Measurements from ENCODE around the gene PRKN.
A peak's percentile ranks its signal among the peaks of the same experiment; 100 is the strongest.

Gene PRKN

DNA sequence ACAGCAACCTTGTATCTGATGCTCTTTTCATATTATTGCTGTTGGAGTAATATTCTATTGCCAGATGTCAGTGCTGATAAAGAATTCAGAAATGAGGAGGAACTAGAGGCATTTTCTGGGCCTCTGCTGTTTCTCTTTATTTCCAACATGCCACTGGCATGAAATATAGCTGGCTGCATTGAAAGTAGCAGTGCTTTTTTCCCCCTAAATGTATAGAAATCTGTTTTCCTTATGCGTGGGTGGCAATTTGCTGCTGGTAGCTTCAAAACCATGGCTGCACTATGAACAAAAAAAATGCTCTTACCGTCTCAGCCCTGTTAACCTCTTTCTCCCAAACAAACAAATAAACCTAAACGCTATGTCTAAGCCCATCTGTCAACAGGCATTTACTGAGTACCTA lies 1011.4 kb downstream of the PRKN start:
- TF ChIP-seq GATA3 (IDR thresholded peaks at IDR 0.05; ENCODE audit: low read depth, low read length) = no peak
- TF ChIP-seq GATA2 (IDR thresholded peaks at IDR 0.05; ENCODE audit: low read depth, low read length) = 0 out of 2 replicates have a peak, but pooled peaks have one; percentile 4

DNA sequence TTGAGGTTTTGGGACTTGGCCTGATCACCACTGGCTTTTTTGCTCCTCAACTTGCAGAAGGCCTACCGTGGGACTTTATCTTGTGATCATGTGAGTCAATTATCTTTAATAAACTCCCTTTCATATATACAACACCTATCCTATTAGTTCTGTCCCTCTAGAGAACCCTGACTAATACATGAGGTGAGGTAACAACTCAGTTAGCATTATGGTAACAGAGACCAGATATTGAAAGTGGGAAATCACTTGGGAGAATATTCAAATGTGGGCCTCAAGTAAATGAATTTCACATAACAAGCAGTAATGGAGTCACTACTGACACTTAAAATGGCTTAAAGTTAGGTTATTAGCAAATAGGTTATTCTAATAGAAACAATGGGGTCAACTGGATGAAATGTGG lies 1015.6 kb downstream of the PRKN start:
- TF ChIP-seq GATA3 (IDR thresholded peaks at IDR 0.05; ENCODE audit: low read depth, low read length) (no peak), GATA2 (IDR thresholded peaks at IDR 0.05; ENCODE audit: low read depth, low read length) (no peak)

DNA sequence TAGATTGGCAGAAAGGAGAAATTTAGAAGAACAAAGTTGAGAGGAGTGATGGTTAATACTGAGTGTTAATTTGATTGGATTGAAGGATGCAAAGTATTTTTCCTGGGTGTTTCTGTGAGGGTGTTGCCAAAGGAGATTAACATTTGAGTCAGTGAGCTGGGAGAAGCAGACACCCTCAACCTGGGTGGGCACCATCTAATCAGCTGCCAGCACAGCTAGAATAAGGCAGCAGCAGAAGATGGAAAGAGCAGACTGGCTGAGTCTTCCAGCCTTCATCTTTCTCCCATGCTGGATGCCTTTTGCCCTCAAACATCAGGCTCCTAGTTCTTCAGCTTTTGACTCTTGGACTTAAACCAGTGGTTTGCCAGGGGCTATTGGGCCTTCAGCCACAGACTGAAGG lies 1016.1 kb downstream of the PRKN start:
- TF ChIP-seq GATA3 (IDR thresholded peaks at IDR 0.05; ENCODE audit: low read depth, low read length) (no peak), GATA2 (IDR thresholded peaks at IDR 0.05; ENCODE audit: low read depth, low read length) (no peak)

DNA sequence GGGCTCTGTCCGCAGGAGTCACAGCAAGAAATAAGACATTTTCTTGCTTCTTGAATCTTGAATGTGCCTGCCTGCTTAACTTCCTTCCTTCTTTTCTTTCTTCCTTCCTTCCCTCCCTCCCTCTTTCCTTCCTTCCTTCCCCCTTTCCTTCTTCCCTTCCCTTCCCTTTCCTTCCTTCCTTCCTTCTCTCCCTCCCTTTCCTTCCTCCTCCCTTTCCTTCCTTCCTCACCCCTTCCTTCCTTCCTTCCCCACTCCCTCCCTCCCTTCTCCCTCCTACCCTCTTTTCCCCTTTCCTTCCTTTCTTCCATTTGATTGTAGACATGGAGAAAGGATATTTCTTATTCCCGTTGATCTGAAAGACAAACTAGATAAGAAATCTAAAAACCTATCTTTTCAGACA lies 1016.9 kb downstream of the PRKN start:
- TF ChIP-seq GATA2 (IDR thresholded peaks at IDR 0.05; ENCODE audit: low read depth, low read length) (no peak), GATA3 (IDR thresholded peaks at IDR 0.05; ENCODE audit: low read depth, low read length) (no peak)

DNA sequence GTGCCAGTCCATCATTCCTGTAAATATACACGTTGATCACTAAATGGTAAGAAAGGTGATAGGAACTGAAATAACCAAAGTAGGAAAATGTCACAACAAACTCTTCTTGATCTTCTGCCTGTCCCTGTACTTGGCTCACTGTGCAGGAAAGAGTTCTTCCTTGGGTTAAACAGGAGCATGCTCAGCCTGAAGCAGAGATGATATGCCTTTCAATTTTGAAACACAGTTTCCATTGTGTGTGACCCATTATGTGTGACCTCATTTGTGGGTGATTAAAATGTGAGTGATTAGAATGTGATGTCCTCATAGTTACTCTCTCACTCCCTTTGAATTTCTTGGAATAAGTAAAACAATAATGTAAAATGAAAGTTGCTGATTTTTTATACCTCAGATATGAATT lies 1026.5 kb downstream of the PRKN start:
- TF ChIP-seq GATA2 (IDR thresholded peaks at IDR 0.05; ENCODE audit: low read depth, low read length) (no peak), GATA3 (IDR thresholded peaks at IDR 0.05; ENCODE audit: low read depth, low read length) (no peak)

DNA sequence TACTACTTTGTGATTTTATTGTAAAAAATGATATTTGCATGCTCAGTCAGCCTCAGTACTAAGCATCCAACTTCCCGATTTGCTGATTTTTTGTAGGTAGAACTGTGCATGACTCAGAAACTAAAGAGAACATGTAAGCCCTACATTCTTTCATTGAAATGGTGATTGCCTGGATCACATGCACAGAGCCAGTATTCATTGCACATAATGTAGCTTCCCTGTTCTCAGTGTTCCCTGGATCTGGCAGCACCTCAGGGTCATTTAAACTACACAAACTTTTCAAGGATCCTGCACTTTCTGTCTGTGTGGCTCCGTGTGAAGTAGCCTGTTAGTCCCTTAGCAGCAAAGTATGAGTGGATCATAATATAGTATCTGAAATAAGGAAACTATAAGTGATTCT lies 1030.8 kb downstream of the PRKN start:
- no peak for TF ChIP-seq GATA3 (IDR thresholded peaks at IDR 0.05; ENCODE audit: low read depth, low read length)
- TF ChIP-seq GATA2 (IDR thresholded peaks at IDR 0.05; ENCODE audit: low read depth, low read length) = no peak

DNA sequence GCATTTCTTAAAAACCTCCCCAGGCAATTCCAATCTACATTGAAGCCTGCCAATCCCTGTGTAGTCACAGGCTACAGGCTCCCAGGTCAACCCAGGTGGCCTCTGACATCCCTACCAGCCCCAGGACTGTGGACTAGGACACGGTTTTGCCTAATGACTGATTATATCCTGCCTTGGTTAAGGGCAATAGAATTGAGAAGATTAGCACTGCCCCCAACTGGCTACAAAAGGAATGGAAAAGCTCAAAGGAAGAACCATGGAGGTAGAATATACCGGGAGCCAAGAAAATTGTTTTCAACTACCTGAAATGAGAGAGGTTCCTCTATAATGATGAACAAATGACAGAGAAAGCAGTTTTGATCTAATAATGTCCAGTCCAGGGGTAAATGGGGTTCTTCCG lies 1032.6 kb downstream of the PRKN start:
- no peak for TF ChIP-seq GATA2 (IDR thresholded peaks at IDR 0.05; ENCODE audit: low read depth, low read length)
- TF ChIP-seq GATA3 (IDR thresholded peaks at IDR 0.05; ENCODE audit: low read depth, low read length) = no peak

- TF ChIP-seq GATA2 (IDR thresholded peaks at IDR 0.05; ENCODE audit: low read depth, low read length) (no peak), GATA3 (IDR thresholded peaks at IDR 0.05; ENCODE audit: low read depth, low read length) (no peak)
Measured at GRCh38 chr6:161686655-161687054, 1040.9 kb downstream of the PRKN start.

DNA sequence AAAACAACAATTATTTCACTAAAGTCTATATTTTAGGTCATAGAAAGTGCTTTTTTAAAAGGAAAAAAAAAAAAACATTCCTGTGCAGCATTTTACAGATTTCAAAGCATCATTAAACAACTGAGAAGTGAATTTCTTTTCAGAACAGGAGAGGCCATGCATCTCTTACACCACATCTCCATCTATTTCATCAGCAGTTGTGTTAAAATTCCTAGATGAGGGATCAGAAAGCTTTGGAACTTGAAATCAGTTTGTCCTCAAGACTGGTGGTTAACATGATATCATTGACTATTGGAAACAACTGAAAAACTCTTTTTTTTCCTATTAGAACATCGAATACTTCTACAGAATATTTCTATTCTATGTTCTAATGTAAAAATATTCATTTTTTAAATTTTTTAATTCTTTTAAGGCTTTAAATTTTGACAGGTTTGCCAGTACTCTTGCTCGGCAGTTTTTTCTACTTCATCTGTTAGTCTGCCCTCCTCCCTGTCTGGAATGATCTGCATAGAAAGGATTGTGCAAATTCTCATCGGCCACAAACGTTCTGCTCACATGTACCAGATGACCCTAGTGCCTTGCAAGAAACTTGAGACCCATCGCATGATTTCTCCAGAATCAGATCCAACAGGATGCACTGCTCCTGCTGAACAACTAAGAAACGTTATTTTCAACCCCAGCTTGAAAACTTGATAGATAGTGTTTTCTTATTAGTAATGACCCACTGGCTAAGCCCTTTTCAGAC lies 1042.7 kb downstream of the PRKN start:
- TF ChIP-seq GATA3 (IDR thresholded peaks at IDR 0.05; ENCODE audit: low read depth, low read length) (no peak), GATA2 (IDR thresholded peaks at IDR 0.05; ENCODE audit: low read depth, low read length) (no peak)

- TF ChIP-seq GATA2 (IDR thresholded peaks at IDR 0.05; ENCODE audit: low read depth, low read length) = no peak
- TF ChIP-seq GATA3 (IDR thresholded peaks at IDR 0.05; ENCODE audit: low read depth, low read length) = no peak
Measured at GRCh38 chr6:161683400-161683799, 1044.2 kb downstream of the PRKN start.

GRCh38 chr6:161682982-161683381 lies 1044.6 kb downstream of the PRKN start:
- TF ChIP-seq GATA2 (IDR thresholded peaks at IDR 0.05; ENCODE audit: low read depth, low read length) (no peak), GATA3 (IDR thresholded peaks at IDR 0.05; ENCODE audit: low read depth, low read length) (no peak)

- TF ChIP-seq GATA3 (IDR thresholded peaks at IDR 0.05; ENCODE audit: low read depth, low read length) (no peak), GATA2 (IDR thresholded peaks at IDR 0.05; ENCODE audit: low read depth, low read length) (no peak)
Measured at GRCh38 chr6:161679980-161680538, 1047.5 kb downstream of the PRKN start.

- TF ChIP-seq GATA2 (IDR thresholded peaks at IDR 0.05; ENCODE audit: low read depth, low read length) (no peak), GATA3 (IDR thresholded peaks at IDR 0.05; ENCODE audit: low read depth, low read length) (no peak)
Measured at GRCh38 chr6:161677188-161677587, 1050.4 kb downstream of the PRKN start.

GRCh38 chr6:161676586-161676985 lies 1051.0 kb downstream of the PRKN start:
- TF ChIP-seq GATA2 (IDR thresholded peaks at IDR 0.05; ENCODE audit: low read depth, low read length) (no peak), GATA3 (IDR thresholded peaks at IDR 0.05; ENCODE audit: low read depth, low read length) (no peak)

DNA sequence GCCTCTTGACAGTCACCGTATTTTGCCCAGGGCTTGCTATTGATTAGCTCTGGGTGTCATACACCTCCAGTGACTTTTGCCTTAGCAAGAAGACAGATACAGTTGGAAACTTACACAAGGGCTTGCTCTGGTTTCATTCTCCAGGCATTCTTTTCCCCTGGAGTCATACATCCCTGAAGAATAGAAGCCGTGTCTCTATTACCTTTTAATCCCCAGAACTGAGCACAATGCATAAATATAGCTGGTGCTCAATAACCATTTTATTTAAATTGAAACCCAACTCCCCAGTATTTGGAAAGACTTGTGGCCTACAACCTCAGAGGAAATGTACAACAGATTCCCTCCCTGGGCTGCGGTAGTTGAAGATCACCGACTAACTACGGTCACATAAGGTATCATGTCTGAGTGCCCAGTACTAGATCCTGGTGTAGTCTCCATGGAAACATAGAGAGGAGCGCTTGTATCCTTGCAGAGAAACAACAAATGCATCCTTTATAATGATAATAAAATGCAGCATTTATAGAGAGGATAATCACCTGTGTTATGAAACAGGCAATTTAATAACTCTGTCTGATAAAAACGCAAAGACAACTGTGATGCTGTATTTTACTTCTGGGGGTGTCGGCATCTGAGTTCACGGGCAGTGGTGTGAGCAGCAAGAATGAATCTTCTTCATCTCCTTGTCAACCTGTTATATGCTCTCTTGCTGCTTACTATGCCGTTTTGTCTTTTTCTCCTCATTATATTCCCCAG lies 1052.5 kb downstream of the PRKN start:
- no peak for TF ChIP-seq GATA3 (IDR thresholded peaks at IDR 0.05; ENCODE audit: low read depth, low read length)
- TF ChIP-seq GATA2 (IDR thresholded peaks at IDR 0.05; ENCODE audit: low read depth, low read length) = no peak
